ENCODE results near the gene PADI6.

- no peak for TF ChIP-seq CTCF (IDR thresholded peaks at IDR 0.05)
- no peak for TF ChIP-seq POLR2A (IDR thresholded peaks at IDR 0.05)
These were observed 62.6 kb downstream of the PADI6 start for GRCh38 chr1:17434601-17435000.
